ENCODE measurements around the gene PIP5K1B.

- TF ChIP-seq CTCF (conservative IDR thresholded peaks at IDR 0.05 in 1 of 2, IDR thresholded peaks at IDR 0.05 in 1 of 2; ENCODE audit: low read depth in 1 of 2, low read length in 2 of 2) (no peak), EZH2 (IDR thresholded peaks at IDR 0.05; ENCODE audit: low read length, missing control alignments) (no peak)
These were observed 33.3 kb downstream of the PIP5K1B start for GRCh38 chr9:68738358-68738757.

Measured in fibroblast of lung (primary cell).